SJSA1 (cell line): Measurements from ENCODE around the gene FOXC2. TPM values are rescaled to one million over a fixed set of nuclear protein-coding genes. Genes with fewer than 3 reads are reported as not detected.

Experiments
- DNase-seq, 2 experiments: peaks; one replicate each; pipeline ENCODE4 v3.0.0-alpha.2; 2015 to 2020; ENCODE audit warnings: low spot score in 2 of 2, low read depth in 1 of 2
- H3K27ac ChIP-seq: fragments of 250-450 bp; sonication (Bioruptor Pico); 2 replicates; pipeline ENCODE4 v1.5.1; 2020; ENCODE audit warnings: mild to moderate bottlenecking, moderate library complexity
- H3K27me3 ChIP-seq: fragments of 250-450 bp; sonication (Bioruptor Pico); replicated peaks from 2 replicates; pipeline ENCODE4 v1.5.1; 2020; ENCODE audit warnings: mild to moderate bottlenecking, moderate library complexity
- H3K36me3 ChIP-seq: fragments of 250-450 bp; sonication (Bioruptor Pico); 2 replicates; pipeline ENCODE4 v1.5.1; 2020; ENCODE audit warnings: mild to moderate bottlenecking
- H3K4me1 ChIP-seq: fragments of 250-450 bp; sonication (Bioruptor Pico); replicated peaks from 2 replicates; pipeline ENCODE4 v1.6.1; 2021; ENCODE audit warnings: mild to moderate bottlenecking
- H3K4me3 ChIP-seq: fragments of 250-450 bp; sonication (Bioruptor Pico); 2 replicates; pipeline ENCODE4 v1.5.1; 2020; ENCODE audit warnings: mild to moderate bottlenecking
- H3K9me3 ChIP-seq: fragments of 250-450 bp; sonication (Bioruptor Pico); replicated peaks from 2 replicates; pipeline ENCODE4 v1.5.1; 2020; ENCODE audit warnings: mild to moderate bottlenecking
- total RNA-seq: library from RNA; depleted of rRNA; stranded (reverse); fragments of >200 nt; shearing (Covaris generic); gene quantifications from 2 replicates; pipeline ENCODE4 v1.2.3, GENCODE V29; 2014; rRNA removed

FOXC2 gene
- 3.9 and 5.5 TPM in 2 replicates for total RNA-seq

DNA sequence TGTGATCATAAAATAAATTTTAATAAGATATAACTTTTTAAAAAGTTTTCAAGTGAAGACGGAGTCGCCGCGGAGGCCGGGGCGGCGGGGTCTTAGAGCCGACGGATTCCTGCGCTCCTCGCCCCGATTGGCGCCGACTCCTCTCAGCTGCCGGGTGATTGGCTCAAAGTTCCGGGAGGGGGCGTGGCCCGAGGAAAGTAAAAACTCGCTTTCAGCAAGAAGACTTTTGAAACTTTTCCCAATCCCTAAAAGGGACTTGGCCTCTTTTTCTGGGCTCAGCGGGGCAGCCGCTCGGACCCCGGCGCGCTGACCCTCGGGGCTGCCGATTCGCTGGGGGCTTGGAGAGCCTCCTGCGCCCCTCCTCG, at the start of gene FOXC2:
Gene FOXC2 (plus strand): TSS at position 229 of the 365 bp plus-strand sequence. CDS start 507 bp downstream, outside the sequence.
- H3K4me3 ChIP-seq = peak within 1 kb of the TSS; percentile 82
- 0 out of 2 replicates have a peak, but pooled peaks cover 3% of the 10 kb centered on the region for H3K9me3 ChIP-seq
- H3K27ac ChIP-seq = peak within 1 kb of the TSS; percentile 82
- DNase-seq = peak; percentile 92 to 96
- peaks cover 46% of the 10 kb centered on the region for H3K36me3 ChIP-seq
- no peaks in the 10 kb centered on the region for H3K27me3 ChIP-seq
- peaks cover 30% of the 10 kb centered on the region for H3K4me1 ChIP-seq

DNA sequence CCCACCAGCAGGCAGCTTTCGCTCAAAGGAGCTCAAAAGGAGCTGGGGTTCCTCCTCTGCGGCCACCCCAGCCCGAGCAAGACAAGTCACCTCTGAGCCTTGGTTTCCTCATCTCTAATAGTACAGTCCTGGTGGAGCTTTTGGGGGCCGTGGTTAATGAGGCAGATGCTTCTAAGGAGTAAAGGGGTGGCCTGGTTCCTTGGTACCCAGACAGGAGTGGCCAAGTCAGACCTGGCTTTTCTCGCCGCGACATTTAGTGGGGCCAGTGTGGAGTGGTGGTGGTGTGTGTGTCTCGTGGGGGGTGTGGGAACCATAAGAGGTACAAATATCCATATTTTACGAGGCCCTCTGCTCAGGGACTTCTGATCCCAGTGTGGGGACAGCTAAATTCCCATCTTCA, 49.6 kb upstream of the FOXC2 start:
- Histone ChIP-seq H3K9me3 (no peaks in the 10 kb centered on the region), H3K27me3 (no peaks in the 10 kb centered on the region), H3K4me1 (peaks cover 45% of the 10 kb centered on the region), H3K36me3 (peaks cover 79% of the 10 kb centered on the region), H3K27ac (peak overlapping the region; percentile 79), H3K4me3 (peak overlapping the region; percentile 68)
- DNase-seq = no peak

DNA sequence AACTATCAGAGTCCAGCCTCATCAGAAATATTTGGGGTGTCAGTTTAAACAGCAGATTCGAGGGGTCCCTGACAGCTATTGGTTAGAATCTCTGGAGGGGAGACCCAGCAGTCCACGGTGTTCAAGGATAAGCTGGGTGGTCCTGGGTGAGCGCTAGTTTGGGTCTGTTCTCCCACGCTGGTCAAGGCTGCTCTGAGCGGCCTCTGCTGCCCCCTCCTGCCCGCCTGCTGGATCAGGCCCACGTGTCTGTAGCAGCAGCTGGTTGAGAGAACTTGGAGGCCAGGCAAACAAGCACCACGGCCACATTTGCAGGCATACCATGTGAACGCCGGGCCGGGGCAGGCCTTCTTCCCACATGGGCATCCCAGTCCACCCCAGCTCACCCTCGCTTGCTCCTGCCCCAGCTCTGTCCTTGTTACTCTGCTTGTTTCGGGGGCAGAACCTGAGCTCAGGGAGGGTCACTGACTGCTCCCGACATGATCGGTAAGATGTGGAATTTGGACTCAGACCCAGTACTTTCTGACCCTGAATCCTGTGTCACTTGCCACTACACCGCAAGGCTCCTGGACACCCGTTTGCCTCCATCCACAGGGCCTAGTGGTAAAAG, 48.9 kb upstream of the FOXC2 start:
- peak; percentile 84 to 91 for DNase-seq
- peaks cover 45% of the 10 kb centered on the region for H3K4me1 ChIP-seq
- no peaks in the 10 kb centered on the region for H3K9me3 ChIP-seq
- peak overlapping the region; percentile 68 for H3K4me3 ChIP-seq
- peaks cover 72% of the 10 kb centered on the region for H3K36me3 ChIP-seq
- no peaks in the 10 kb centered on the region for H3K27me3 ChIP-seq
- H3K27ac ChIP-seq = peak overlapping the region; percentile 79

DNA sequence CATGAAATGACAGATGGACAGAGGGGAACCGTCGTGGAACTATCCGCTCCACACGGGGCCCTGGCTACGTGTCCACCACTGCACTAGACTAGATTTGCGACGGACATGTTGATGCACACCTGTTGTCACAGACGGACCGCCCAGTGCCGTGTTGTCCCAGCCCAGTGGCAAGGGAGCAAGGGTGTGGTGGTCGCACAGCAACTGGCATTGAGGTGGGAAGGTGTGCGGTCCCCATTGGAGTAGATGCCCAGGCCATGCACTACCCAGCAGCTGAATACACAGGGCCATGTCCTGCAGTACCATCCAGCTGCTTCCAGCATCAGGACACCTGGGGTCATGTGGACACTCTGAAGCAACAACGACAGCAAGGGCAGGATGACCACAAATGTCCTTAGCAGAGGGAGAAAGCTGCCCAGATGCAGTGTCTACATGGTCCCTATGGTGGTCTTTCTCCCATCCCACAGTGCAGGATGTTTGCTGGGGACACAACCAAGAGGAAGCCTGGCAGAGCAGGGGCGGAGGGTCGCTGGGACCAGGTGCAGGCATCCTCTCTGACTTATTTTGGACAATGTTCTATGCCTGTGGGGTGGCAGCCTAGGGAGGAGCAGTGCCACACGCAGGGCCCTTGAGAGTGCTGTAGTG, 47.5 kb upstream of the FOXC2 start:
- Histone ChIP-seq H3K4me3 (no peak overlapping the region), H3K4me1 (peaks cover 45% of the 10 kb centered on the region), H3K36me3 (peaks cover 58% of the 10 kb centered on the region), H3K27me3 (no peaks in the 10 kb centered on the region), H3K9me3 (no peaks in the 10 kb centered on the region), H3K27ac (peak overlapping the region; percentile 33; the same call in 1 of the 2 replicates)
- DNase-seq = peak in 1 of 2 experiments; percentile 47

DNA sequence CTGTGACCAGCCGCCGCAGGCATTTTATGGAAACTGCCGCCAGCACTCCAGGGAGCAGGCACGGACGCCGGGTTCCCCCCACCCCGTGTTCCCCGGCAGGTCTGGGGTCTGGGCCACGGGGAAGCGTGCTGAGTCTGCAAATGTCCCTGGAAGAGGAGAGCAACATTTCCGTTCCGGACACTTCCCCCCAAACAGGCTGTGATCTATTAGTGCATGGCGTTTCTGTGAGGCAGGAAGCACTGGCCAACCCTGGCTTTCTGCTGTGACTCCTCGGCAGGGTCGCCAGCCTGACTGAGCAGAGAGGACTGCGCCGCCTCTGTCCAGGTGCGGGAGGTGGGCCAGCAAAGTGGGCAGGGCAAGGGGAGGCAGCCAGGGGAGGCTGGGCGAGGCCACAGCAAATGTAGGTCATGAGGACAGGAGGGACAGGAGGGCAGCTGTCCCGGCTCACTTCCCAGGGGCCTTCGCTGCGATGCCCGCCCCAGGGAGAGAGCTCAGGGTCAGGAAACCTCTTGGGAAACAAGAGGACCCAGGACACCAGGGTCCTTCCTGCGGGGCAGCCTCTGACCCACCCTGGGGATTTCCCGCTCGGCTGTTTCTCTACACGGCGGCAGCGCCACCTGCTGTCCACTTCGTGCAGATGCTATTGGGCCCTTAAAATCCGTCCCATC, 46.8 kb upstream of the FOXC2 start:
- peaks cover 45% of the 10 kb centered on the region for H3K4me1 ChIP-seq
- H3K4me3 ChIP-seq = no peak overlapping the region
- peak; percentile 79 to 80 for DNase-seq
- no peaks in the 10 kb centered on the region for H3K27me3 ChIP-seq
- no peaks in the 10 kb centered on the region for H3K9me3 ChIP-seq
- H3K36me3 ChIP-seq = peaks cover 52% of the 10 kb centered on the region
- peak overlapping the region; percentile 33 for H3K27ac ChIP-seq

DNA sequence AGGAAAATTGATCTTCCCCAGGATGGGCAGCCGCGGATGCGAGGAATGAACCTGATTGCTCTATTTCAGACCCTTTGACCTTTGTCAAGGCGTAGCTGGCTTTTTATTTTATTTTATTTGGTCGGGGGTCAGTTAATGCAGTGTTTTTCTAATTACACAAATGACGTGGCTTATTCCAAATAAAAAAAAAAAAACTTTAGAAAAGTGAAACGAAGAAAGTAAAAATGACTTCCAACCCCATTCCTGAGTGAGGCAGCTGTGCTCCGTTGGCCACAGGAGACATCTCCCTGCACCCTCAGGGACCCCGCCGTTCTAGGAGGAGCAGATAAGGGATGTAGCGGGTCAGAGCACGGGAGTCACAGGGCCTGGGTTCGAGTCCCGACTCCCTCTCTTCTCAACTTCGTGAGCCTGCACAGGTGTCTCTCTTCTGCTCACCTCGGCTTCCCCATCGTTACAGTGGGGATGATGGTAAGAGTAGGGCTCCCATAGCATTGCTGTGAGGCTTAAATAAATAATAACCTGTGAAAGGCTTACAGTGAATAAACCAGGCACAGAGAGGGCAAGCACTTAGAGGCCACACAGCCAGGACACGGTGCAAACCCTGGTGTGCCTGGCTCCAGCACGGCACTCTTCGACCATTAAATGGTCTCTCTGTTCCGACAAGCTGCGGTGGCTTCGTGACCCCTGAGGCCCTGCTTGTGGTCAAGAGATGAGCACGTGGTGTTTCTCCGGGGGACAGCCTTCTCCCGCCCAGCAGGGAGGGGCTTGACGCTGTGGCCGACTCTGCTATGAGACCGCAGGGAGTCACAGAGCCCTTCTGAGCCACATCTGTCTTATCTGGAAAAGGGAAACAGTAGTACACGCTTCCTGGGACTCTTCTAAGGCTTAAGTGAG, 46.1 kb upstream of the FOXC2 start:
- Histone ChIP-seq H3K27me3 (no peaks in the 10 kb centered on the region), H3K36me3 (peaks cover 44% of the 10 kb centered on the region), H3K4me1 (peaks cover 45% of the 10 kb centered on the region), H3K4me3 (no peak overlapping the region), H3K27ac (no peak overlapping the region; the same call in 1 of the 2 replicates), H3K9me3 (no peaks in the 10 kb centered on the region)
- DNase-seq = no peak

DNA sequence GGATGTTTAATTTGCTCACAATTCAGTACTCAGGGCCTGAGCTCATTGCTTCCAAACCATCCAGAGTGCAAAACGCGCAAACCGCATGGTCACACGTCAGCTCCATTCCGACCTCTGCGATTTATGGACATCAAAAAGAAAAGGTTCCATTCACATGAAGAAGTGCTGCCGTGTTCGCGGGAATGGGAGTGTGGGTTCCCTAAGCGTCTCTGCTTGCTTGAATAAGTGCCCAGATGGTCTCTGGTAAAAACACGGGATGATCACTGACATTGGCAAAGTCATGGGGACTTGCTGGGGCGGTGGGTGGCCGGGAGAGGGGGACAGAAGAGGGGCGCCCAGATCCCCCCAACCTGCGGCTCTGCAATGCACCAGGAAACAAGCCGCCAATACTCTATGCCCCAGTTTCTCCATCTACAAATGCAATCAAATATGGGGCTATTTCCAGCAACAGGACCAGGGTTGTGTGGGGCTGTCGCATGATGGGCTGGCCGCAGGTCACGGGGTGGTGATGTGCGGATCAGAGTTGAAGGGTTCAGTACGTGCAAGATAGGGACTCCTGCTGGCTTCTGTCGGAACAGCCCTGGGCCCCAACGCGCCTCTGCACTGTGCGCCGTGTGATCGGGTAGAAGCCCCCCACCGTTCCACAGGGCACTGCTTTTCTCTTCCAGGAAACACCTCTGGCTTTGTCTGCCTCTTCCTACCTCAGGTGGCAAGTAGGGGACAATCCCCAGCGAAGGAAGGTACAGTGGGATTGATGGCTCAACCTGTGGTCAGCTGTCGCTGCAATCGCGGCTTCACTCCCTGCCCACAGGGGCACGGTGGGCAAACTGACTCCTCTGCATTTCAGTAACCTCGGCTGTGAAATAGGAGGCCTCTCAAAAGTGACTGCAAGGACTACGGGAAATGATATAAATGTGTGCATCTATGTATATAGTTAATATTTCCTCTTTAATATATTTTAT, 45.1 kb upstream of the FOXC2 start:
- Histone ChIP-seq H3K9me3 (no peaks in the 10 kb centered on the region), H3K27ac (no peak overlapping the region), H3K27me3 (no peaks in the 10 kb centered on the region), H3K4me1 (peaks cover 39% of the 10 kb centered on the region), H3K36me3 (peaks cover 35% of the 10 kb centered on the region), H3K4me3 (no peak overlapping the region)
- DNase-seq = no peak

DNA sequence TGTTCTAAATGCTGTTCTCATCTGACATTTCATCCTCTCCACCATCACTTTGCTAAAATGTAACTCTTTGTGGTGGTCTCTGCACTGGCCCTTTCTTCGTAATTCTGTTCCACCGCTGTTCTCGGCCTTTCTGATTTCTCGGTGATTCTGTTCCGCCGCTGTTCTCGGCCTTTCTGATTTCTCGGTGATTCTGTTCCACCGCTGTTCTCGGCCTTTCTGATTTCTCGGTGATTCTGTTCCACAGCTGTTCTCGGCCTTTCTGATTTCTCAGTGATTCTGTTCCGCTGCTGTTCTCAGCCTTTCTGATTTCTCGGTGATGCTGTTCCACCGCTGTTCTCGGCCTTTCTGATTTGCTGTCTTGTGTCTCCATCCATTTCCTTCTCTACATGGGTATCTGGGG, 44.0 kb upstream of the FOXC2 start:
- H3K27ac ChIP-seq = no peak overlapping the region
- H3K9me3 ChIP-seq = no peaks in the 10 kb centered on the region
- H3K4me1 ChIP-seq = peaks cover 28% of the 10 kb centered on the region
- H3K27me3 ChIP-seq = no peaks in the 10 kb centered on the region
- DNase-seq = no peak
- H3K4me3 ChIP-seq = no peak overlapping the region
- peaks cover 23% of the 10 kb centered on the region for H3K36me3 ChIP-seq

DNA sequence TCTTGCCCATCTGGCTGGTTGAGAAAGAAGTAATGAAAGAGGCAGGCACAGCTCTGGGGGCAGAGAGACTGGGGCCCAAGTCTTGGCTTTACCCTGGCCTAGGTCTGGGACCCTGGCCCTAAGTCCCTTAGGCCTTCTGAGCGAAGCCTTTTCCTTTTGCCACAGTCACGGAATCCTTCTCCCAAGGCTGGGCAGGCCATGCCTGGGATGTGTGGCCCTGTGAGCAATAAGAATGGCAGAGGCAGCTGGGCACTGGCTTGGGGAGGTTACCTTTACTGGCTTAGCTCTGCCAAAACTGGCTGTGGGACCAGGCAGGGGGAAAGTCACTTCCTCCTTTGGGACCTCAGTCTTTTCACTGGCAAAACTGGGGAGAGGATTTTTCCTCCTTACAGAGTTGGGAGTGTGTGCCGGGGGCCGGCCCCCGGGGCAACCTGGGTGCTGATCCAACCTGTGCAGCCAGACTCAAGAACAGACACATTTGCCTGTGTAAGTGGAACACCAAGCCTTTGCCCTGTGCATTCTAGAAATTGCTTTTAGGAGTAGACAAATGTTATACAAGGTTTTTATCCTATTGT, 43.4 kb upstream of the FOXC2 start:
- no peaks in the 10 kb centered on the region for H3K27me3 ChIP-seq
- H3K4me3 ChIP-seq = no peak overlapping the region
- H3K9me3 ChIP-seq = no peaks in the 10 kb centered on the region
- H3K36me3 ChIP-seq = peaks cover 17% of the 10 kb centered on the region
- H3K27ac ChIP-seq = no peak overlapping the region
- H3K4me1 ChIP-seq = peaks cover 22% of the 10 kb centered on the region
- DNase-seq = peak in 1 of 2 experiments; percentile 26

DNA sequence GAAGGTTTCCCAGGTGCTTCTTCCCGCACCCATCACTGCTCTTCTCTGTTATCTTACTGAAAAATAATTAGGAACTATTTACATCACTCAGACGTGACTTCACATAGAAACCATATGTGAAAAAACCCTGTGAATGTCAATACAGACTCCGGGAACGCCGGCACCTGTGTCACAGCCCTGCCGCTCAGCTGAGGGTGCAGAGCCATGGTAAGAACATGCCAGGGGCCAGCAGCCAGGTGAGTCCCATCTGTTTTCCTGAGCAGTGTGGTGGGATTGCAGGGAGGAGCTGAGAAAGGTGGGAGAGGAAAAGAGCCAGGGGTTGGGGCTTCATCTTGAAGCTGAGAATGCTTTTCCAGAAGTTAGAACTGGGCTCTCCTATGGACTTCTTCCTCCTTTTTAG, 42.6 kb upstream of the FOXC2 start:
- Histone ChIP-seq H3K27me3 (no peaks in the 10 kb centered on the region), H3K36me3 (peaks cover 9% of the 10 kb centered on the region), H3K4me1 (peaks cover 20% of the 10 kb centered on the region), H3K27ac (no peak overlapping the region), H3K4me3 (no peak overlapping the region), H3K9me3 (no peaks in the 10 kb centered on the region)
- DNase-seq = no peak

DNA sequence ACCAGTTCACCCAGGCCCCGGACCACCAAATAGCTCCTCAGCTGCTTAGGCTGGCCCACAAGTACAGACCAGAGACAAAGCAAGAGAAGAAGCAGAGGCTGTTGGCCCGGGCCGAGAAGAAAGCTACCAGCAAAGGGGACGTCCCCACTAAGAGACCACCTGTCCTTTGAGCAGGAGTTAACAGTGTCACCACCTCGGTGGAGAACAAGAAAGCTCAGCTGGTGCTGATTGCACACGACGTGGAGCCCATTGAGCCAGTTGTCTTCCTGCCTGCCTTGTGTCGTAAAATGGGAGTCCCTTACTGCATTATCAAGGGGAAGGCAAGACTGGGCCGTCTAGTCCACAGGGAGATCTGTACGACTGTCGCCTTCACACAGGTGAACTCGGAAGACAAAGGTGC, 40.9 kb upstream of the FOXC2 start:
- no peak for DNase-seq
- Histone ChIP-seq H3K4me1 (peaks cover 9% of the 10 kb centered on the region), H3K36me3 (no peaks in the 10 kb centered on the region), H3K4me3 (no peak overlapping the region), H3K27me3 (no peaks in the 10 kb centered on the region), H3K27ac (no peak overlapping the region), H3K9me3 (no peaks in the 10 kb centered on the region)

DNA sequence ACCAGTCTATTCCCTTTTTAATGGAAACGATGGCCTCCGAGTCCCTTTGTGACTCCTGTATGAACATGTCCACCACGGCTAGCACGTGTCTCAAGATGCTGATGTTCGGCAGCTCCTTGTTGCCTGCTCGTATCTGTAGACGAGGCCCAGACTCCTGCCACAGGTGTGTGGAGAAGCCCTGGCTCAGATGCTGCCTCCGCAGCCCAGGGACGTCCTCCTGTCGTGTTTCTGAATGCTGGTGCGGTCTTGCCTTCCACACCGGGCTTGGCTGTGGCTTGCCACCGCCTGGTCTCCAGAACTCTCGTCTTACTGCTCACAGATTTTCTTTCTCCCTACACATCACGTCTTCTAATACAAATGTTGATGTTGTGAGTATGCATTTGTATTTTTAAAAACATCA, 39.3 kb upstream of the FOXC2 start:
- Histone ChIP-seq H3K4me3 (no peak overlapping the region), H3K36me3 (no peaks in the 10 kb centered on the region; the same call in 1 of the 2 replicates), H3K27me3 (no peaks in the 10 kb centered on the region), H3K27ac (no peak overlapping the region), H3K4me1 (peaks cover 8% of the 10 kb centered on the region), H3K9me3 (no peaks in the 10 kb centered on the region)
- DNase-seq = no peak
